LNCAP (cell line): ENCODE results near the gene CELF4.

ENCODE experiments used
- CTCF ChIP-seq: fragments of 450-650 bp; IDR thresholded peaks from 2 replicates; pipeline ENCODE4 v1.5.1; 2017; ENCODE audit warnings: mild to moderate bottlenecking

CELF4 gene

GRCh38 chr18:37551846-37552245 lies 13.8 kb downstream of the CELF4 start:
- TF ChIP-seq CTCF = no peak

GRCh38 chr18:37551249-37551648 lies 14.3 kb downstream of the CELF4 start:
- TF ChIP-seq CTCF = no peak

GRCh38 chr18:37550118-37550875 lies 15.3 kb downstream of the CELF4 start:
- no peak for TF ChIP-seq CTCF

- TF ChIP-seq CTCF = no peak
These were observed 16.8 kb downstream of the CELF4 start for GRCh38 chr18:37548679-37549289.

GRCh38 chr18:37547196-37547827 lies 18.3 kb downstream of the CELF4 start:
- no peak for TF ChIP-seq CTCF

GRCh38 chr18:37546651-37547050 lies 18.9 kb downstream of the CELF4 start:
- TF ChIP-seq CTCF = no peak

- TF ChIP-seq CTCF = no peak
These were observed 19.4 kb downstream of the CELF4 start for GRCh38 chr18:37546272-37546537.
